GM19238 (cell line): ENCODE results near the gene SLIT1.

ENCODE experiments used
- DNase-seq: peaks from one replicate; pipeline ENCODE4 v3.0.0; 2011; ENCODE audit warnings: low spot score; ENCODE audit not compliant: insufficient read length

SLIT1 gene

GRCh38 chr10:97003804-97004201 lies 182.0 kb downstream of the SLIT1 start:
- DNase-seq, result no peak

GRCh38 chr10:97003151-97003803 lies 182.5 kb downstream of the SLIT1 start:
- DNase-seq, result no peak

GRCh38 chr10:97002670-97003069 lies 183.1 kb downstream of the SLIT1 start:
- no peak for DNase-seq

GRCh38 chr10:97001183-97001991 lies 184.4 kb downstream of the SLIT1 start:
- DNase-seq, result no peak

- DNase-seq, result no peak
These were observed 185.1 kb downstream of the SLIT1 start for GRCh38 chr10:97000487-97001182.

- no peak for DNase-seq
These were observed 185.8 kb downstream of the SLIT1 start for GRCh38 chr10:96999987-97000386.

- no peak for DNase-seq
These were observed 186.4 kb downstream of the SLIT1 start for GRCh38 chr10:96999337-96999736.

GRCh38 chr10:96998329-96998888 lies 187.3 kb downstream of the SLIT1 start:
- no peak for DNase-seq

- DNase-seq, result no peak
These were observed 189.3 kb downstream of the SLIT1 start for GRCh38 chr10:96996275-96996965.

GRCh38 chr10:96995851-96996250 lies 189.9 kb downstream of the SLIT1 start:
- no peak for DNase-seq

GRCh38 chr10:96992721-96993120 lies 193.0 kb downstream of the SLIT1 start:
- no peak for DNase-seq

GRCh38 chr10:96991313-96991841 lies 194.4 kb downstream of the SLIT1 start:
- no peak for DNase-seq

- no peak for DNase-seq
These were observed 197.3 kb downstream of the SLIT1 start for GRCh38 chr10:96988426-96988825.

- DNase-seq, result no peak
These were observed 197.9 kb downstream of the SLIT1 start for GRCh38 chr10:96987842-96988175.

GRCh38 chr10:96987141-96987841 lies 198.5 kb downstream of the SLIT1 start:
- DNase-seq, result no peak

- no peak for DNase-seq
These were observed 199.4 kb downstream of the SLIT1 start for GRCh38 chr10:96986200-96986856.

GRCh38 chr10:96984541-96985131 lies 201.1 kb downstream of the SLIT1 start:
- DNase-seq, result peak; percentile 50

- DNase-seq, result no peak
These were observed 203.4 kb downstream of the SLIT1 start for GRCh38 chr10:96982149-96982930.

GRCh38 chr10:96978621-96979154 lies 207.1 kb downstream of the SLIT1 start:
- no peak for DNase-seq
